ENCODE data around the gene CASK.
"Not testable (repeated sequence)": the region's sequence is repeated elsewhere in the genome, so short reads cannot be mapped to it uniquely, and the experiment has no call there.

DNA sequence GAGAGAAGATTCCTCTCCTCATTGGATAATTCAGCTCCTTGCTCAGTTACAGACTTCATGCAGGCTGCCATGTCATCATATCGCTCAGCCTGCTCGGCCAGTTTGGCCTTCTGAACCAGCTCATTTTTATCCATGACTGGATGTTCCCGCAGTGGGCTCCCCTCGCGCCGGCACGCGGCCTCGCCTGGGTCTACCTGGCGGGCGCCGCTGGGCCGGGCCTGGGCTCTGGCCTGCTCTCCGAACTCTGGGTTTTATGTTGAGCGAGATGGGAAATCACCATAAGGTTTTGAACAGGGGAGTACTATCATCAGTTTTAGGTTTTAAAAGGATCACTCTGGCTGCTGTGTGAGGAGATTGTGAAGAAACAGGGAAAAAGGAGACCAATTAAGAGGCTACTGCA, 247.0 kb downstream of the CASK start:
- TF ChIP-seq, protein P1, sequence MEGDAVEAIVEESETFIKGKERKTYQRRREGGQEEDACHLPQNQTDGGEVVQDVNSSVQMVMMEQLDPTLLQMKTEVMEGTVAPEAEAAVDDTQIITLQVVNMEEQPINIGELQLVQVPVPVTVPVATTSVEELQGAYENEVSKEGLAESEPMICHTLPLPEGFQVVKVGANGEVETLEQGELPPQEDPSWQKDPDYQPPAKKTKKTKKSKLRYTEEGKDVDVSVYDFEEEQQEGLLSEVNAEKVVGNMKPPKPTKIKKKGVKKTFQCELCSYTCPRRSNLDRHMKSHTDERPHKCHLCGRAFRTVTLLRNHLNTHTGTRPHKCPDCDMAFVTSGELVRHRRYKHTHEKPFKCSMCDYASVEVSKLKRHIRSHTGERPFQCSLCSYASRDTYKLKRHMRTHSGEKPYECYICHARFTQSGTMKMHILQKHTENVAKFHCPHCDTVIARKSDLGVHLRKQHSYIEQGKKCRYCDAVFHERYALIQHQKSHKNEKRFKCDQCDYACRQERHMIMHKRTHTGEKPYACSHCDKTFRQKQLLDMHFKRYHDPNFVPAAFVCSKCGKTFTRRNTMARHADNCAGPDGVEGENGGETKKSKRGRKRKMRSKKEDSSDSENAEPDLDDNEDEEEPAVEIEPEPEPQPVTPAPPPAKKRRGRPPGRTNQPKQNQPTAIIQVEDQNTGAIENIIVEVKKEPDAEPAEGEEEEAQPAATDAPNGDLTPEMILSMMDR (IDR thresholded peaks at IDR 0.05): not testable (repeated sequence)
- not testable (repeated sequence) for TF ChIP-seq POLR2A (IDR thresholded peaks at IDR 0.05)

All from thyroid gland (tissue), 4 donors.